ENCODE data around the gene CHAC2. TPM values are rescaled to one million over a fixed set of nuclear protein-coding genes. Genes with fewer than 3 reads are reported as not detected.

The CHAC2 gene
- total RNA-seq, 1 experiment from 2014 or later = 8.8 TPM

GRCh38 chr2:53765767-53766166, 1.8 kb upstream of the CHAC2 start:
- H3K9me3 Mint-ChIP-seq (ENCODE audit: low read depth, unreplicated experiment) = no peaks in the 10 kb centered on the region
- CTCF ChIA-PET = interaction anchor here (0.6 kb wide), 1 partner anchor 241 kb away, joined by 5 read pairs; no protein-coding TSS in a partner anchor
- peaks cover 15% of the 10 kb centered on the region for H3K36me3 Mint-ChIP-seq (ENCODE audit: insufficient read depth, unreplicated experiment)

GRCh38 chr2:53768242-53768542, 588 bp downstream of the CHAC2 start:
- Mint-ChIP-seq H3K27me3 (ENCODE audit: unreplicated experiment) (no peaks in the 10 kb centered on the region), H3K9me3 (ENCODE audit: low read depth, unreplicated experiment) (no peaks in the 10 kb centered on the region), H3K36me3 (ENCODE audit: insufficient read depth, unreplicated experiment) (peaks cover 12% of the 10 kb centered on the region), H3K4me3 (ENCODE audit: low read depth, unreplicated experiment) (peak overlapping the region; percentile 93), H3K4me1 (ENCODE audit: low read depth, unreplicated experiment) (peaks cover 9% of the 10 kb centered on the region), H3K27ac (ENCODE audit: unreplicated experiment) (peak overlapping the region; percentile 78)
- CTCF ChIA-PET = interaction anchor here (1.0 kb wide), 1 partner anchor 47 kb away, joined by 3 read pairs; no protein-coding TSS in a partner anchor
- no peak for TF ChIP-seq CTCF (IDR thresholded peaks at IDR 0.05; ENCODE audit: unreplicated experiment)
- DNase-seq = no peak
- intact Hi-C loops (cut with micrococcal nuclease; ENCODE audit: unreplicated experiment) = no loop called here
- BruUV-seq (replicated peaks) = no TSS peak

More at GRCh38 chr2:53765767-53766166, 1.8 kb upstream of the CHAC2 start:
- Mint-ChIP-seq H3K27me3 (ENCODE audit: unreplicated experiment) (no peaks in the 10 kb centered on the region), H3K4me3 (ENCODE audit: low read depth, unreplicated experiment) (no peak overlapping the region), H3K4me1 (ENCODE audit: low read depth, unreplicated experiment) (peaks cover 9% of the 10 kb centered on the region), H3K27ac (ENCODE audit: unreplicated experiment) (no peak overlapping the region)
- no peak for DNase-seq
- intact Hi-C loops (cut with micrococcal nuclease; ENCODE audit: unreplicated experiment) = no loop called here
- no TSS peak for BruUV-seq (replicated peaks)
- TF ChIP-seq CTCF (IDR thresholded peaks at IDR 0.05; ENCODE audit: unreplicated experiment) = no peak

GRCh38 chr2:53769318-53769945, 1.8 kb downstream of the CHAC2 start:
- BruUV-seq (replicated peaks) = no TSS peak
- DNase-seq = no peak
- TF ChIP-seq CTCF (IDR thresholded peaks at IDR 0.05; ENCODE audit: unreplicated experiment) = no peak
- Mint-ChIP-seq H3K9me3 (ENCODE audit: low read depth, unreplicated experiment) (no peaks in the 10 kb centered on the region), H3K27ac (ENCODE audit: unreplicated experiment) (no peak overlapping the region), H3K4me3 (ENCODE audit: low read depth, unreplicated experiment) (no peak overlapping the region), H3K27me3 (ENCODE audit: unreplicated experiment) (no peaks in the 10 kb centered on the region), H3K4me1 (ENCODE audit: low read depth, unreplicated experiment) (peaks cover 9% of the 10 kb centered on the region), H3K36me3 (ENCODE audit: insufficient read depth, unreplicated experiment) (peaks cover 12% of the 10 kb centered on the region)
- CTCF ChIA-PET = interaction anchor here (0.7 kb wide), 1 partner anchor 969 kb away, joined by 4 read pairs; no protein-coding TSS in a partner anchor
- intact Hi-C loops (cut with micrococcal nuclease; ENCODE audit: unreplicated experiment) = no loop called here

- no peak for DNase-seq
- no peak overlapping the region for H3K27ac Mint-ChIP-seq (ENCODE audit: unreplicated experiment)
- no peak for TF ChIP-seq CTCF (IDR thresholded peaks at IDR 0.05; ENCODE audit: unreplicated experiment)
- BruUV-seq (replicated peaks) = no TSS peak
- CTCF ChIA-PET = no interaction called here
- H3K4me1 Mint-ChIP-seq (ENCODE audit: low read depth, unreplicated experiment) = peaks cover 9% of the 10 kb centered on the region
- H3K36me3 Mint-ChIP-seq (ENCODE audit: insufficient read depth, unreplicated experiment) = peaks cover 12% of the 10 kb centered on the region
- no peak overlapping the region for H3K4me3 Mint-ChIP-seq (ENCODE audit: low read depth, unreplicated experiment)
- H3K27me3 Mint-ChIP-seq (ENCODE audit: unreplicated experiment) = no peaks in the 10 kb centered on the region
- no peaks in the 10 kb centered on the region for H3K9me3 Mint-ChIP-seq (ENCODE audit: low read depth, unreplicated experiment)
- intact Hi-C loops (cut with micrococcal nuclease; ENCODE audit: unreplicated experiment) = no loop called here
These were observed 2.7 kb downstream of the CHAC2 start for GRCh38 chr2:53770264-53770663.
